ENCODE data around the gene DGKD.
"Not testable (repeated sequence)": the region's sequence is repeated elsewhere in the genome, so short reads cannot be mapped to it uniquely, and the experiment has no call there.

Gene DGKD

GRCh38 chr2:233365861-233366520, 11.7 kb downstream of the DGKD start:
- DNase-seq, result no peak

GRCh38 chr2:233367586-233367985, 13.3 kb downstream of the DGKD start:
- peak; percentile 51 for DNase-seq

GRCh38 chr2:233368756-233369155, 14.5 kb downstream of the DGKD start:
- no peak for DNase-seq

- no peak for DNase-seq
These were observed 15.2 kb downstream of the DGKD start for GRCh38 chr2:233369462-233369861.

GRCh38 chr2:233369897-233370685, 15.8 kb downstream of the DGKD start:
- no peak for DNase-seq

GRCh38 chr2:233371641-233372040, 17.3 kb downstream of the DGKD start:
- no peak for DNase-seq

- no peak for DNase-seq
These were observed 18.6 kb downstream of the DGKD start for GRCh38 chr2:233372855-233373254.

- no peak for DNase-seq
These were observed 19.0 kb downstream of the DGKD start for GRCh38 chr2:233373316-233373715.

GRCh38 chr2:233374776-233375175, 20.5 kb downstream of the DGKD start:
- not testable (repeated sequence) for DNase-seq

GRCh38 chr2:233375490-233376314, 21.4 kb downstream of the DGKD start:
- no peak for DNase-seq

- no peak for DNase-seq
These were observed 24.7 kb downstream of the DGKD start for GRCh38 chr2:233379034-233379433.

GRCh38 chr2:233379441-233379840, 25.1 kb downstream of the DGKD start:
- DNase-seq, result no peak

- no peak for DNase-seq
These were observed 26.0 kb downstream of the DGKD start for GRCh38 chr2:233380132-233380895.

GRCh38 chr2:233380995-233381637, 26.8 kb downstream of the DGKD start:
- peak; percentile 28 for DNase-seq

GRCh38 chr2:233381638-233381995, 27.3 kb downstream of the DGKD start:
- no peak for DNase-seq

GRCh38 chr2:233384015-233384414, 29.7 kb downstream of the DGKD start:
- peak; percentile 19 for DNase-seq

GRCh38 chr2:233384811-233385488, 30.7 kb downstream of the DGKD start:
- DNase-seq, result no peak

GRCh38 chr2:233385489-233386044, 31.3 kb downstream of the DGKD start:
- DNase-seq, result no peak

- DNase-seq, result no peak
These were observed 32.2 kb downstream of the DGKD start for GRCh38 chr2:233386382-233387041.

GRCh38 chr2:233387225-233387624, 32.9 kb downstream of the DGKD start:
- DNase-seq, result no peak

Measured in inflammatory macrophage treated with lipopolysaccharide for 4 hours (primary cell).